Spleen (tissue), 7 donors: ENCODE data around the gene CCNY.

Source experiments
- CTCF ChIP-seq, 11 experiments: fragments of 200-600 bp in 7 of 11; fragments of 450-650 bp in 4 of 11; sonication (generic) in 4 of 11; IDR thresholded peaks in 8 of 11; conservative IDR thresholded peaks in 3 of 11; 1 replicate in 7 of 11; 2 replicates in 4 of 11; pipeline versions ENCODE4 v1.4.0 to v1.8.0; 2016 to 2021; ENCODE audit warnings: antibody characterized with exemption in 11 of 11, inconsistent platforms in 4 of 11, mild to moderate bottlenecking in 1 of 11
- POLR2A ChIP-seq, 3 donors: fragments of 450-650 bp; IDR thresholded peaks; one replicate each; pipeline ENCODE4 v1.5.1; 2017; ENCODE audit warnings: antibody characterized with exemption in 3 of 3, mild to moderate bottlenecking in 1 of 3
- POLR2AphosphoS5 ChIP-seq, 3 donors: sonication (generic); formaldehyde crosslinking; IDR thresholded peaks; one replicate each; pipeline ENCODE4 v1.5.1; 2017; ENCODE audit warnings: antibody characterized with exemption in 3 of 3
- donor health status: DM: no; HTN: no; CAD: no; lungs with moderate emphysema.
- donor health status: DM: no; HTN: no; CAD: no.
- donor health status: DM: no; HTN: no; CAD: no.

DNA sequence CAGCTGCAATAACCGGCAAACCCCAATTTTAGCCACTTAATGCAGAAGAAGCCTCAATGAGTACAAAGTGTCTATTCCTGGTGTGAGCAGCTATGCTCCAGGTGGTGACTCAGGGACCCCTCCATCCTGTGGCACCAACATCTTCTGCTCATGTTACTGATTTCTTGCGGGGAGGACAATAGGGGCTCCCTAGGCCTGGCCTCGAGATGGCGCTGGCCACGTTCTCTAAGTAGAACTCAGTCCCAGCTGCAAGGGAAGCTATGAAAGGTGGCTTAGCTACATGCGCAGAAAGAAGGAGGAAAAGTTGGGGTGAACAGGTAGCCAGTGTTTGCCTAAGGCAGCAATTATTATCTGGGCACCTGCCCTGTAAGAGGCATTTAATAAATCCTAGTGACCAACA, 275.4 kb downstream of the CCNY start:
- TF ChIP-seq CTCF (IDR thresholded peaks at IDR 0.05 in 8 of 11, conservative IDR thresholded peaks at IDR 0.05 in 3 of 11) (no peak), POLR2A (IDR thresholded peaks at IDR 0.05) (no peak), POLR2AphosphoS5 (IDR thresholded peaks at IDR 0.05) (no peak)
